Measurements from ENCODE around the gene GLB1L. TPM values are rescaled to one million over a fixed set of nuclear protein-coding genes. Genes with fewer than 3 reads are reported as not detected.

The GLB1L gene
- polyA plus RNA-seq, 1 donor (not counting 4 experiments of a cell fraction or from before 2014, with no cell fraction given), result 5.2 TPM

DNA sequence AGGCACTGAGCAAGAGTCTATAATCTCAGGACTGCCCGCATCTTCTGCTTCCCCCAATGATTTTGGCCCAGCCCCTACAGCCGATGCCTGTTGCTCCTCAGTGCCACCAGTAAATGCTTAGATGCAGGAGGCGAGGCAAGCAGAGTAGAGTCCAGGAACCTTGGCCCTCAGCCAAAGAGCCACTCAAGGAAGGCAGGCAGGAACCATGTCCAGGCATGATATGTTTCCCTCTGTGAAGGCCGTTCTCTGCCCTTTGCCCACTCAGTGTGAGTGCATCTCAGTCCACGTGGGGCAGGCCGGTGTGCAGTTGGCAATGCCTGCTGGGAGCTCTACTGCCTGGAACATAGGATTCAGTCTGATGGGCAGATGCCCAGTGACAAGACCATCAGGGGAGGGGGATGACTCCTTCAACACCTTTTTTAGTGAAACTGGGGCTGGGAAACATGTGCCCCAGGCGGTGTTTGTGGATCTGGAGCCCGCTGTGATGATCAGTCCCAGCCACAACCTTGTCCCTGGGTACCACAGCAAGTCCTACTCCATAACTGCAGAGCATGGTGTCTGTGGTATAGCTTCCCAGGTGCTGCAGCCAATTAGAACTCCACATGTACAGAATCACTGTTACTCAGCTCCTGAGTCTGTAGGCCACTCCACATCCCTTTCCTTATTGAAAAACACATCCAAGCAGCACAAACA, 24.3 kb upstream of the GLB1L start:
- FAIRE-seq (peak; percentile 81), DNase-seq (ENCODE audit: low read depth, low spot score) (no peak)
- no peaks in the 10 kb centered on the region for H3K36me3 ChIP-seq (ENCODE audit: control insufficient read depth in 2 of 2, extremely low read depth in 1 of 2, insufficient read depth in 2 of 2, low read length in 2 of 2)
- peaks cover 28% of the 10 kb centered on the region for H3K4me1 ChIP-seq (ENCODE audit: control insufficient read depth, extremely low read depth, insufficient read depth, low read length)
- no peaks in the 10 kb centered on the region for H3K9me3 ChIP-seq (ENCODE audit: control insufficient read depth, low read depth, low read length)
- no peaks in the 10 kb centered on the region for H3K27me3 ChIP-seq (ENCODE audit: control insufficient read depth, extremely low read depth, insufficient read depth, low read length)
- no peaks in the 10 kb centered on the region for H3K9me1 ChIP-seq (ENCODE audit: control insufficient read depth, extremely low read depth, insufficient read depth, low read length)
- H3K9ac ChIP-seq (ENCODE audit: control insufficient read depth, extremely low read depth, insufficient read depth, low read length), result no peak overlapping the region
- H3K4me3 ChIP-seq (ENCODE audit: control insufficient read depth in 2 of 3, extremely low read depth in 1 of 3, insufficient read depth in 2 of 3, low read depth in 1 of 3, low read length in 3 of 3), result no peak overlapping the region
- H3K4me2 ChIP-seq (ENCODE audit: control insufficient read depth, extremely low read depth, insufficient read depth, low read depth, low read length), result peak overlapping the region; percentile 22
- dilution Hi-C loops (cut with MboI; ENCODE audit: extremely low pct_ligation_motif_present, low sequenced_read_pairs), result no loop called here
- no peaks in the 10 kb centered on the region for H3K79me2 ChIP-seq (ENCODE audit: control insufficient read depth, insufficient read depth, low read length)
- H3K27ac ChIP-seq (ENCODE audit: control insufficient read depth, insufficient read depth, low read length), result no peak overlapping the region
- no peaks in the 10 kb centered on the region for H4K20me1 ChIP-seq (ENCODE audit: control insufficient read depth, extremely low read depth, insufficient read depth, low read length)
- TF ChIP-seq, protein P1, sequence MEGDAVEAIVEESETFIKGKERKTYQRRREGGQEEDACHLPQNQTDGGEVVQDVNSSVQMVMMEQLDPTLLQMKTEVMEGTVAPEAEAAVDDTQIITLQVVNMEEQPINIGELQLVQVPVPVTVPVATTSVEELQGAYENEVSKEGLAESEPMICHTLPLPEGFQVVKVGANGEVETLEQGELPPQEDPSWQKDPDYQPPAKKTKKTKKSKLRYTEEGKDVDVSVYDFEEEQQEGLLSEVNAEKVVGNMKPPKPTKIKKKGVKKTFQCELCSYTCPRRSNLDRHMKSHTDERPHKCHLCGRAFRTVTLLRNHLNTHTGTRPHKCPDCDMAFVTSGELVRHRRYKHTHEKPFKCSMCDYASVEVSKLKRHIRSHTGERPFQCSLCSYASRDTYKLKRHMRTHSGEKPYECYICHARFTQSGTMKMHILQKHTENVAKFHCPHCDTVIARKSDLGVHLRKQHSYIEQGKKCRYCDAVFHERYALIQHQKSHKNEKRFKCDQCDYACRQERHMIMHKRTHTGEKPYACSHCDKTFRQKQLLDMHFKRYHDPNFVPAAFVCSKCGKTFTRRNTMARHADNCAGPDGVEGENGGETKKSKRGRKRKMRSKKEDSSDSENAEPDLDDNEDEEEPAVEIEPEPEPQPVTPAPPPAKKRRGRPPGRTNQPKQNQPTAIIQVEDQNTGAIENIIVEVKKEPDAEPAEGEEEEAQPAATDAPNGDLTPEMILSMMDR (optimal IDR thresholded peaks at IDR 0.05 in 1 of 3, IDR thresholded peaks at IDR 0.05 in 1 of 3, conservative IDR thresholded peaks at IDR 0.05 in 1 of 3; ENCODE audit: extremely low read depth in 1 of 3, insufficient read depth in 2 of 3, low read length in 3 of 3), result no peak
- no peak for TF ChIP-seq EZH2 (IDR thresholded peaks at IDR 0.05; ENCODE audit: low read length)
- peak overlapping the region; percentile 41 for H2AFZ ChIP-seq (ENCODE audit: control insufficient read depth, low read length)

DNA sequence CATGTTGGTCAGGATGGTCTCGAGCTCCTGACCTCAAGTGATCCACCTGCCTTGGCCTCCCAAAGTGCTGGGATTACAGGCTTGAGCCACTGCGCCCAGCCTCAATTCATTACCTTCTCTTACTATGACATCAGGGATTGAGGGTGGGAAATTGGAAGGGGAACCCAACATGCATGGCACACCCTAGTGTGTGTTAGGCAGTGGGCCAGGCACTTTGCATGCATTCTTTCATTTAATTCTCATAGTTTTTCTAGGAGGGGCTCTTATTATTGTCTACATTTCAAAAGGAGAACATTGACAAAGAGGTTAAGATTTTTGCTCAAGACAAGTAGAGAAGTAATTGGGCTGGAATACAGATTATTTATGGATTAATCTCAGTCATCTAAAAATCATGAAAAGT, 23.1 kb upstream of the GLB1L start:
- H3K9me1 ChIP-seq (ENCODE audit: control insufficient read depth, extremely low read depth, insufficient read depth, low read length), result no peaks in the 10 kb centered on the region

More for the DNA sequence above, 23.1 kb upstream of the GLB1L start:
- H3K4me3 ChIP-seq (ENCODE audit: control insufficient read depth in 2 of 3, extremely low read depth in 1 of 3, insufficient read depth in 2 of 3, low read depth in 1 of 3, low read length in 3 of 3), result no peak overlapping the region
- no peak for DNase-seq (ENCODE audit: low read depth, low spot score)
- no peak overlapping the region for H3K27ac ChIP-seq (ENCODE audit: control insufficient read depth, insufficient read depth, low read length)
- H3K9ac ChIP-seq (ENCODE audit: control insufficient read depth, extremely low read depth, insufficient read depth, low read length), result no peak overlapping the region
- no peaks in the 10 kb centered on the region for H3K79me2 ChIP-seq (ENCODE audit: control insufficient read depth, insufficient read depth, low read length)
- no peaks in the 10 kb centered on the region for H3K36me3 ChIP-seq (ENCODE audit: control insufficient read depth in 2 of 2, extremely low read depth in 1 of 2, insufficient read depth in 2 of 2, low read length in 2 of 2)
- TF ChIP-seq EZH2 (IDR thresholded peaks at IDR 0.05; ENCODE audit: low read length), result no peak
- TF ChIP-seq, protein P1 (optimal IDR thresholded peaks at IDR 0.05 in 1 of 3, IDR thresholded peaks at IDR 0.05 in 1 of 3, conservative IDR thresholded peaks at IDR 0.05 in 1 of 3; ENCODE audit: extremely low read depth in 1 of 3, insufficient read depth in 2 of 3, low read length in 3 of 3), result no peak
- FAIRE-seq, result no peak
- no peaks in the 10 kb centered on the region for H3K27me3 ChIP-seq (ENCODE audit: control insufficient read depth, extremely low read depth, insufficient read depth, low read length)
- H3K4me2 ChIP-seq (ENCODE audit: control insufficient read depth, extremely low read depth, insufficient read depth, low read depth, low read length), result no peak overlapping the region
- H3K9me3 ChIP-seq (ENCODE audit: control insufficient read depth, low read depth, low read length), result no peaks in the 10 kb centered on the region
- H3K4me1 ChIP-seq (ENCODE audit: control insufficient read depth, extremely low read depth, insufficient read depth, low read length), result peaks cover 17% of the 10 kb centered on the region
- no peak overlapping the region for H2AFZ ChIP-seq (ENCODE audit: control insufficient read depth, low read length)
- H4K20me1 ChIP-seq (ENCODE audit: control insufficient read depth, extremely low read depth, insufficient read depth, low read length), result no peaks in the 10 kb centered on the region
- dilution Hi-C loops (cut with MboI; ENCODE audit: extremely low pct_ligation_motif_present, low sequenced_read_pairs), result no loop called here
